HEK293T (cell line): Measurements from ENCODE around the gene SPSB1.
A peak's percentile ranks its signal among the peaks of the same experiment; 100 is the strongest.

Source experiments
- CTCF ChIA-PET: fragments of 350-600 bp; formaldehyde crosslinking; extraction: SDS; loops from one replicate; lab custom pipeline; 2021; ENCODE audit warnings: antibody characterized with exemption, inconsistent platforms; lab: Yijun Ruan, JAX
- POLR2A ChIA-PET: fragments of 350-600 bp; formaldehyde crosslinking; extraction: SDS; loops from one replicate; lab custom pipeline; 2020; ENCODE audit warnings: antibody characterized with exemption, inconsistent platforms; lab: Yijun Ruan, JAX
- DNase-seq: peaks from one replicate; pipeline ENCODE4 v3.0.0; 2012; ENCODE audit warnings: mixed read lengths; ENCODE audit errors: extremely low spot score
- ARNT ChIP-seq: fragments of 450-650 bp; IDR thresholded peaks from 2 replicates; pipeline ENCODE4 v1.6.1; 2017; ENCODE audit warnings: mild to moderate bottlenecking
- BHLHE40 ChIP-seq: fragments of 450-650 bp; IDR thresholded peaks from 2 replicates; pipeline ENCODE4 v1.6.1; 2016; ENCODE audit warnings: mild to moderate bottlenecking, moderate library complexity, borderline replicate concordance
- CTBP1 ChIP-seq: fragments of 450-650 bp; IDR thresholded peaks from 2 replicates; pipeline ENCODE4 v1.6.1; 2016; ENCODE audit warnings: borderline replicate concordance
- ELF4 ChIP-seq: fragments of 450-650 bp; IDR thresholded peaks from 2 replicates; pipeline ENCODE4 v1.6.1; 2017; ENCODE audit warnings: antibody characterized with exemption
- FOXA1 ChIP-seq: fragments of 450-650 bp; IDR thresholded peaks from 2 replicates; pipeline ENCODE4 v1.6.1; 2016; ENCODE audit warnings: mild to moderate bottlenecking
- FOXK2 ChIP-seq: fragments of 450-650 bp; IDR thresholded peaks from 2 replicates; pipeline ENCODE4 v1.6.1; 2016; ENCODE audit warnings: mild to moderate bottlenecking
- FOXM1 ChIP-seq: fragments of 450-650 bp; IDR thresholded peaks from 2 replicates; pipeline ENCODE4 v1.6.1; 2017; ENCODE audit warnings: mild to moderate bottlenecking, borderline replicate concordance
- HDGF ChIP-seq: fragments of 450-650 bp; IDR thresholded peaks from 2 replicates; pipeline ENCODE4 v1.6.1; 2017; ENCODE audit warnings: antibody characterized with exemption, borderline replicate concordance
- L3MBTL2 ChIP-seq: fragments of 450-650 bp; conservative IDR thresholded peaks from 2 replicates; pipeline ENCODE4 v1.6.1; 2016; ENCODE audit warnings: mild to moderate bottlenecking
- LEF1 ChIP-seq: fragments of 450-650 bp; IDR thresholded peaks from 2 replicates; pipeline ENCODE4 v1.6.1; 2017; ENCODE audit warnings: mild to moderate bottlenecking, borderline replicate concordance
- NFRKB ChIP-seq: fragments of 450-650 bp; IDR thresholded peaks from 2 replicates; pipeline ENCODE4 v1.6.1; 2016; ENCODE audit warnings: mild to moderate bottlenecking, moderate library complexity
- PKNOX1 ChIP-seq: fragments of 450-650 bp; IDR thresholded peaks from 2 replicates; pipeline ENCODE4 v1.6.1; 2016
- SP1 ChIP-seq: fragments of 450-650 bp; IDR thresholded peaks from 2 replicates; pipeline ENCODE4 v1.6.1; 2017
- SUZ12 ChIP-seq: fragments of 450-650 bp; IDR thresholded peaks from 2 replicates; pipeline ENCODE4 v1.6.1; 2016; ENCODE audit warnings: mild to moderate bottlenecking
- TARDBP ChIP-seq: fragments of 450-650 bp; IDR thresholded peaks from 2 replicates; pipeline ENCODE4 v1.6.1; 2016
- ZNF384 ChIP-seq: fragments of 450-650 bp; IDR thresholded peaks from 2 replicates; pipeline ENCODE4 v1.6.1; 2016

Gene SPSB1

GRCh38 chr1:9249534-9250410 lies 42.9 kb upstream of the SPSB1 start:
- POLR2A ChIA-PET: interaction anchor here (1.0 kb wide), 1 partner anchor 372 kb away, joined by 3 read pairs; no protein-coding TSS in a partner anchor
- peak; percentile 70 for DNase-seq
- CTCF ChIA-PET: interaction anchor here (0.5 to 1.6 kb wide), 9 partner anchors 8 to 293 kb away, joined by 3 to 6 read pairs (median 3); no protein-coding TSS in a partner anchor
- TF ChIP-seq TARDBP (no peak), NFRKB (no peak), PKNOX1 (no peak), ARNT (no peak), FOXA1 (no peak), ELF4 (no peak), ZNF384 (no peak), FOXM1 (no peak)

GRCh38 chr1:9250411-9251381 lies 42.0 kb upstream of the SPSB1 start:
- TF ChIP-seq ARNT (no peak), SP1 (no peak), LEF1 (no peak), FOXK2 (no peak)
- ChIA-PET CTCF (interaction anchor here (0.6 to 1.3 kb wide), 3 partner anchors 9 to 17 kb away, joined by 3 to 4 read pairs (median 3); no protein-coding TSS in a partner anchor), POLR2A (interaction anchor here (1.0 kb wide), 1 partner anchor 373 kb away, joined by 3 read pairs; no protein-coding TSS in a partner anchor)
- no peak for DNase-seq

- DNase-seq: no peak
- POLR2A ChIA-PET: interaction anchor here (1.1 kb wide), 1 partner anchor 16 kb away, joined by 3 read pairs; no protein-coding TSS in a partner anchor
- CTCF ChIA-PET: interaction anchor here (2.5 kb wide), 1 partner anchor 16 kb away, joined by 7 read pairs; no protein-coding TSS in a partner anchor
- no peak for TF ChIP-seq ZNF384
- no peak for TF ChIP-seq NFRKB
- no peak for TF ChIP-seq FOXM1
- no peak for TF ChIP-seq CTBP1
- TF ChIP-seq PKNOX1: no peak
- no peak for TF ChIP-seq FOXK2
- no peak for TF ChIP-seq ARNT
- no peak for TF ChIP-seq LEF1
- TF ChIP-seq SUZ12: no peak
- TF ChIP-seq BHLHE40: no peak
- no peak for TF ChIP-seq SP1
- TF ChIP-seq FOXA1: no peak
- no peak for TF ChIP-seq L3MBTL2
- TF ChIP-seq HDGF: no peak
- TF ChIP-seq TARDBP: no peak
- no peak for TF ChIP-seq ELF4
These were observed 41.2 kb upstream of the SPSB1 start for GRCh38 chr1:9251501-9251900.

GRCh38 chr1:9253004-9253403 lies 39.7 kb upstream of the SPSB1 start:
- ChIA-PET POLR2A (no interaction called here), CTCF (interaction anchor here (0.6 to 2.5 kb wide), 2 partner anchors 14 to 111 kb away, joined by 7 read pairs; no protein-coding TSS in a partner anchor)
- TF ChIP-seq SUZ12 (no peak), PKNOX1 (peak; percentile 69), HDGF (no peak), ARNT (peak; percentile 78)
- peak; percentile 34 for DNase-seq

GRCh38 chr1:9253453-9254105 lies 39.1 kb upstream of the SPSB1 start:
- DNase-seq: no peak
- POLR2A ChIA-PET: no interaction called here
- no peak for TF ChIP-seq ZNF384
- no peak for TF ChIP-seq L3MBTL2
- no peak for TF ChIP-seq BHLHE40
- no peak for TF ChIP-seq PKNOX1
- TF ChIP-seq ELF4: no peak
- TF ChIP-seq FOXM1: no peak
- no peak for TF ChIP-seq SUZ12
- no peak for TF ChIP-seq HDGF
- no peak for TF ChIP-seq TARDBP
- TF ChIP-seq ARNT: no peak
- TF ChIP-seq SP1: no peak
- no peak for TF ChIP-seq FOXA1
- no peak for TF ChIP-seq NFRKB
- no peak for TF ChIP-seq CTBP1
- TF ChIP-seq FOXK2: no peak
- CTCF ChIA-PET: interaction anchor here (0.6 to 2.5 kb wide), 2 partner anchors 13 to 111 kb away, joined by 7 read pairs; no protein-coding TSS in a partner anchor
